ENCODE results near the gene SARM1. TPM values are rescaled to one million over a fixed set of nuclear protein-coding genes. Genes with fewer than 3 reads are reported as not detected.

Gene SARM1
- total RNA-seq, 1 experiment from 2014 or later = 5.1 TPM

GRCh38 chr17:28348979-28349378 lies 22.5 kb upstream of the SARM1 start:
- Histone ChIP-seq H2BK12ac (ENCODE audit: insufficient read length, low read depth, low read length) (no peak overlapping the region), H3K4me1 (ENCODE audit: insufficient read depth, low read length) (no peaks in the 10 kb centered on the region), H3K23me2 (ENCODE audit: insufficient read length, low read depth, low read length, poor library complexity, severe bottlenecking) (no peaks in the 10 kb centered on the region), H3K4ac (ENCODE audit: low read depth, low read length) (no peak overlapping the region), H2BK20ac (ENCODE audit: low read depth, low read length, poor library complexity, severe bottlenecking) (no peak overlapping the region), H3T11ph (ENCODE audit: low read length) (no peak overlapping the region), H3K27ac (ENCODE audit: insufficient read length, low read depth, low read length) (no peak overlapping the region), H3K14ac (ENCODE audit: insufficient read depth, low read length) (no peak overlapping the region), H3K56ac (ENCODE audit: insufficient read length, low read depth, low read length) (no peak overlapping the region), H2BK120ac (ENCODE audit: low read depth, low read length, poor library complexity, severe bottlenecking) (no peak overlapping the region), H3K79me2 (ENCODE audit: insufficient read depth, low read length) (no peaks in the 10 kb centered on the region), H3K23ac (ENCODE audit: insufficient read length, low read depth, low read length) (no peak overlapping the region), H4K91ac (ENCODE audit: insufficient read length, low read depth, low read length) (no peak overlapping the region), H2BK15ac (ENCODE audit: low read depth, low read length) (no peak overlapping the region), H3K79me1 (ENCODE audit: insufficient read depth, low read depth, low read length, poor library complexity, severe bottlenecking) (no peaks in the 10 kb centered on the region), H3K9ac (ENCODE audit: extremely low read depth, insufficient read length, low read length) (no peak overlapping the region), H4K5ac (ENCODE audit: insufficient read length, low read depth, low read length) (no peak overlapping the region), H3K9me3 (ENCODE audit: control insufficient read depth, low read depth, low read length) (no peaks in the 10 kb centered on the region), H3K18ac (ENCODE audit: insufficient read length, low read depth, low read length) (no peak overlapping the region), H2AK5ac (ENCODE audit: insufficient read length, low read length) (no peak overlapping the region), H2BK5ac (ENCODE audit: insufficient read length, low read length) (no peak overlapping the region), H2AFZ (ENCODE audit: low read length) (no peak overlapping the region), H3K27me3 (ENCODE audit: insufficient read depth, low read length) (no peaks in the 10 kb centered on the region), H3K4me2 (ENCODE audit: insufficient read depth, insufficient read length, low read length) (no peak overlapping the region), H4K8ac (replicated peaks; ENCODE audit: insufficient read length, low read depth, low read length) (no peak overlapping the region), H4K20me1 (ENCODE audit: control insufficient read depth, insufficient read depth, insufficient read length) (no peaks in the 10 kb centered on the region)
- H3K36me3 Mint-ChIP-seq (ENCODE audit: insufficient read depth in 1 of 3, low read depth in 3 of 3) = peaks cover 27 to 91% (median 71%) of the 10 kb centered on the region in 3 experiments; a peak in 6 of 7 replicates
- TF ChIP-seq CTCF (conservative IDR thresholded peaks at IDR 0.05) = no peak
- no peaks in the 10 kb centered on the region for H3K27me3 Mint-ChIP-seq (ENCODE audit: low read depth)
- H3K9me3 Mint-ChIP-seq = no peaks in the 10 kb centered on the region
- no peak overlapping the region; a peak in 1 of 7 replicates for H3K27ac Mint-ChIP-seq
- no peak overlapping the region for H3K4me3 Mint-ChIP-seq
- no CpG with 5 or more reads among the region's 3 CpGs for WGBS (ENCODE audit: extremely low coverage, insufficient read length, low lambda C conversion rate)
- no peak for DNase-seq
- H3K4me1 Mint-ChIP-seq = peaks cover 16 to 17% of the 10 kb centered on the region in 2 experiments

Measured in H9 (cell line).